ENCODE data around the gene C16orf96.
A peak's percentile ranks its signal among the peaks of the same experiment; 100 is the strongest.

C16orf96 gene

GRCh38 chr16:4601036-4601863 lies 45.1 kb downstream of the C16orf96 start:
- DNase-seq (ENCODE audit: low read depth in 2 of 2), result no peak

GRCh38 chr16:4601864-4602186 lies 45.7 kb downstream of the C16orf96 start:
- DNase-seq (ENCODE audit: low read depth in 2 of 2), result no peak

- DNase-seq (ENCODE audit: low read depth in 2 of 2), result no peak
These were observed 46.2 kb downstream of the C16orf96 start for GRCh38 chr16:4602331-4602730.

GRCh38 chr16:4603624-4604170 lies 47.6 kb downstream of the C16orf96 start:
- DNase-seq (ENCODE audit: low read depth in 2 of 2), result no peak

GRCh38 chr16:4604401-4604800 lies 48.3 kb downstream of the C16orf96 start:
- DNase-seq (ENCODE audit: low read depth in 2 of 2), result no peak

GRCh38 chr16:4606354-4606753 lies 50.2 kb downstream of the C16orf96 start:
- DNase-seq (ENCODE audit: low read depth in 2 of 2), result no peak

GRCh38 chr16:4607841-4608703 lies 51.9 kb downstream of the C16orf96 start:
- DNase-seq (ENCODE audit: low read depth in 2 of 2), result no peak

- DNase-seq (ENCODE audit: low read depth in 2 of 2), result no peak
These were observed 52.5 kb downstream of the C16orf96 start for GRCh38 chr16:4608704-4608980.

GRCh38 chr16:4609200-4610010 lies 53.3 kb downstream of the C16orf96 start:
- no peak for DNase-seq (ENCODE audit: low read depth in 2 of 2)

GRCh38 chr16:4610011-4611005 lies 54.2 kb downstream of the C16orf96 start:
- no peak for DNase-seq (ENCODE audit: low read depth in 2 of 2)

- no peak for DNase-seq (ENCODE audit: low read depth in 2 of 2)
These were observed 55.3 kb downstream of the C16orf96 start for GRCh38 chr16:4611337-4612021.

- DNase-seq (ENCODE audit: low read depth in 2 of 2), result no peak
These were observed 56.4 kb downstream of the C16orf96 start for GRCh38 chr16:4612474-4612931.

GRCh38 chr16:4612977-4613635 lies 57.0 kb downstream of the C16orf96 start:
- no peak for DNase-seq (ENCODE audit: low read depth in 2 of 2)

- DNase-seq (ENCODE audit: low read depth in 2 of 2), result peak in 1 of 2 experiments; percentile 35
These were observed 57.8 kb downstream of the C16orf96 start for GRCh38 chr16:4613636-4614570.

- DNase-seq (ENCODE audit: low read depth in 2 of 2), result peak; percentile 60 to 77
These were observed 58.6 kb downstream of the C16orf96 start, which contains the start of gene UBALD1 for GRCh38 chr16:4614571-4615383. UBALD1 (minus strand) TSS chr16:4614888; CDS start chr16:4614797, 91 bp downstream.

GRCh38 chr16:4615384-4616046 lies 59.4 kb downstream of the C16orf96 start:
- DNase-seq (ENCODE audit: low read depth in 2 of 2), result no peak
